Measurements from ENCODE around the gene LIPT1.
A peak's percentile ranks its signal among the peaks of the same experiment; 100 is the strongest.

The LIPT1 gene

GRCh38 chr2:99141110-99142108 is 13.4 kb upstream of the LIPT1 start, which contains the start of gene C2orf15:
TSS of gene C2orf15 (plus strand) at chr2:99141707. CDS start at chr2:99150559, 8,852 bp downstream.
- no peaks in the 10 kb centered on the region for H3K9me3 ChIP-seq (ENCODE audit: control insufficient read depth in 1 of 2, low read length in 2 of 2)
- H3K27ac ChIP-seq (ENCODE audit: low read length) = peak within 1 kb of the TSS; percentile 69
- H3K36me3 ChIP-seq (ENCODE audit: control insufficient read depth in 1 of 2, insufficient read depth in 2 of 2, low read length in 2 of 2) = no peaks in the 10 kb centered on the region
- peaks cover 0 to 5% of the 10 kb centered on the region in 2 donors for H3K4me1 ChIP-seq (ENCODE audit: control insufficient read depth in 1 of 2, insufficient read depth in 2 of 2, low read length in 2 of 2)
- no peaks in the 10 kb centered on the region for H3K27me3 ChIP-seq (ENCODE audit: low read depth, low read length)
- H3K4me3 ChIP-seq (ENCODE audit: low read depth in 1 of 2, low read length in 2 of 2) = peak within 1 kb of the TSS; percentile 87 to 97

GRCh38 chr2:99150706-99151105 is 4.1 kb upstream of the LIPT1 start:
- peaks cover 7 to 8% of the 10 kb centered on the region in 2 donors for H3K4me1 ChIP-seq (ENCODE audit: control insufficient read depth in 1 of 2, insufficient read depth in 2 of 2, low read length in 2 of 2)
- H3K9me3 ChIP-seq (ENCODE audit: control insufficient read depth in 1 of 2, low read length in 2 of 2) = no peaks in the 10 kb centered on the region
- no peak overlapping the region for H3K4me3 ChIP-seq (ENCODE audit: low read depth in 1 of 2, low read length in 2 of 2)
- H3K36me3 ChIP-seq (ENCODE audit: control insufficient read depth in 1 of 2, insufficient read depth in 2 of 2, low read length in 2 of 2) = no peaks in the 10 kb centered on the region
- H3K27me3 ChIP-seq (ENCODE audit: low read depth, low read length) = no peaks in the 10 kb centered on the region
- no peak overlapping the region for H3K27ac ChIP-seq (ENCODE audit: low read length)

GRCh38 chr2:99152199-99152895 is 2.4 kb upstream of the LIPT1 start:
- no peak overlapping the region for H3K4me3 ChIP-seq (ENCODE audit: low read depth in 1 of 2, low read length in 2 of 2)
- no peak overlapping the region for H3K27ac ChIP-seq (ENCODE audit: low read length)

GRCh38 chr2:99153921-99154604 is 704 bp upstream of the LIPT1 start:
- Histone ChIP-seq H3K4me3 (ENCODE audit: low read depth in 1 of 2, low read length in 2 of 2) (peak overlapping the region; percentile 76 to 87), H3K27me3 (ENCODE audit: low read depth, low read length) (no peaks in the 10 kb centered on the region), H3K36me3 (ENCODE audit: control insufficient read depth in 1 of 2, insufficient read depth in 2 of 2, low read length in 2 of 2) (peaks cover 0 to 11% of the 10 kb centered on the region in 2 donors), H3K9me3 (ENCODE audit: control insufficient read depth in 1 of 2, low read length in 2 of 2) (no peaks in the 10 kb centered on the region), H3K27ac (ENCODE audit: low read length) (peak overlapping the region; percentile 90), H3K4me1 (ENCODE audit: control insufficient read depth in 1 of 2, insufficient read depth in 2 of 2, low read length in 2 of 2) (peaks cover 7 to 11% of the 10 kb centered on the region in 2 donors)

More at GRCh38 chr2:99152199-99152895, 2.4 kb upstream of the LIPT1 start:
- peaks cover 7 to 11% of the 10 kb centered on the region in 2 donors for H3K4me1 ChIP-seq (ENCODE audit: control insufficient read depth in 1 of 2, insufficient read depth in 2 of 2, low read length in 2 of 2)
- H3K36me3 ChIP-seq (ENCODE audit: control insufficient read depth in 1 of 2, insufficient read depth in 2 of 2, low read length in 2 of 2) = peaks cover 0 to 6% of the 10 kb centered on the region in 2 donors
- H3K27me3 ChIP-seq (ENCODE audit: low read depth, low read length) = no peaks in the 10 kb centered on the region
- no peaks in the 10 kb centered on the region for H3K9me3 ChIP-seq (ENCODE audit: control insufficient read depth in 1 of 2, low read length in 2 of 2)

- Histone ChIP-seq H3K36me3 (ENCODE audit: control insufficient read depth in 1 of 2, insufficient read depth in 2 of 2, low read length in 2 of 2) (peaks cover 5 to 18% of the 10 kb centered on the region in 2 donors), H3K9me3 (ENCODE audit: control insufficient read depth in 1 of 2, low read length in 2 of 2) (no peaks in the 10 kb centered on the region), H3K27ac (ENCODE audit: low read length) (no peak overlapping the region), H3K4me3 (ENCODE audit: low read depth in 1 of 2, low read length in 2 of 2) (no peak overlapping the region), H3K4me1 (ENCODE audit: control insufficient read depth in 1 of 2, insufficient read depth in 2 of 2, low read length in 2 of 2) (peaks cover 7 to 11% of the 10 kb centered on the region in 2 donors), H3K27me3 (ENCODE audit: low read depth, low read length) (no peaks in the 10 kb centered on the region)
These were observed 2.1 kb downstream of the LIPT1 start for GRCh38 chr2:99156891-99157290.

GRCh38 chr2:99158599-99158998 is 3.8 kb downstream of the LIPT1 start:
- peaks cover 7 to 11% of the 10 kb centered on the region in 2 donors for H3K4me1 ChIP-seq (ENCODE audit: control insufficient read depth in 1 of 2, insufficient read depth in 2 of 2, low read length in 2 of 2)
- no peak overlapping the region for H3K27ac ChIP-seq (ENCODE audit: low read length)
- no peaks in the 10 kb centered on the region for H3K9me3 ChIP-seq (ENCODE audit: control insufficient read depth in 1 of 2, low read length in 2 of 2)
- no peaks in the 10 kb centered on the region for H3K27me3 ChIP-seq (ENCODE audit: low read depth, low read length)
- peaks cover 13 to 24% of the 10 kb centered on the region in 2 donors for H3K36me3 ChIP-seq (ENCODE audit: control insufficient read depth in 1 of 2, insufficient read depth in 2 of 2, low read length in 2 of 2)
- H3K4me3 ChIP-seq (ENCODE audit: low read depth in 1 of 2, low read length in 2 of 2) = no peak overlapping the region

GRCh38 chr2:99159594-99159993 is 4.8 kb downstream of the LIPT1 start:
- peaks cover 0 to 5% of the 10 kb centered on the region in 2 donors for H3K4me1 ChIP-seq (ENCODE audit: control insufficient read depth in 1 of 2, insufficient read depth in 2 of 2, low read length in 2 of 2)
- H3K9me3 ChIP-seq (ENCODE audit: control insufficient read depth in 1 of 2, low read length in 2 of 2) = no peaks in the 10 kb centered on the region
- peaks cover 13 to 25% of the 10 kb centered on the region in 2 donors for H3K36me3 ChIP-seq (ENCODE audit: control insufficient read depth in 1 of 2, insufficient read depth in 2 of 2, low read length in 2 of 2)
- no peak overlapping the region for H3K27ac ChIP-seq (ENCODE audit: low read length)
- no peak overlapping the region for H3K4me3 ChIP-seq (ENCODE audit: low read depth in 1 of 2, low read length in 2 of 2)
- H3K27me3 ChIP-seq (ENCODE audit: low read depth, low read length) = no peaks in the 10 kb centered on the region

GRCh38 chr2:99166218-99166617 is 11.5 kb downstream of the LIPT1 start:
- no peaks in the 10 kb centered on the region for H3K4me1 ChIP-seq (ENCODE audit: control insufficient read depth in 1 of 2, insufficient read depth in 2 of 2, low read length in 2 of 2)
- H3K36me3 ChIP-seq (ENCODE audit: control insufficient read depth in 1 of 2, insufficient read depth in 2 of 2, low read length in 2 of 2) = peaks cover 39 to 40% of the 10 kb centered on the region in 2 donors
- no peak overlapping the region for H3K4me3 ChIP-seq (ENCODE audit: low read depth in 1 of 2, low read length in 2 of 2)
- H3K27ac ChIP-seq (ENCODE audit: low read length) = no peak overlapping the region
- no peaks in the 10 kb centered on the region for H3K27me3 ChIP-seq (ENCODE audit: low read depth, low read length)
- no peaks in the 10 kb centered on the region for H3K9me3 ChIP-seq (ENCODE audit: control insufficient read depth in 1 of 2, low read length in 2 of 2)

GRCh38 chr2:99169534-99169933 is 14.8 kb downstream of the LIPT1 start:
- no peak overlapping the region for H3K27ac ChIP-seq (ENCODE audit: low read length)
- no peaks in the 10 kb centered on the region for H3K9me3 ChIP-seq (ENCODE audit: control insufficient read depth in 1 of 2, low read length in 2 of 2)
- peaks cover 47 to 49% of the 10 kb centered on the region in 2 donors for H3K36me3 ChIP-seq (ENCODE audit: control insufficient read depth in 1 of 2, insufficient read depth in 2 of 2, low read length in 2 of 2)
- no peak overlapping the region for H3K4me3 ChIP-seq (ENCODE audit: low read depth in 1 of 2, low read length in 2 of 2)
- H3K4me1 ChIP-seq (ENCODE audit: control insufficient read depth in 1 of 2, insufficient read depth in 2 of 2, low read length in 2 of 2) = no peaks in the 10 kb centered on the region
- H3K27me3 ChIP-seq (ENCODE audit: low read depth, low read length) = no peaks in the 10 kb centered on the region

GRCh38 chr2:99171377-99172140 is 16.8 kb downstream of the LIPT1 start:
- no peaks in the 10 kb centered on the region for H3K27me3 ChIP-seq (ENCODE audit: low read depth, low read length)
- H3K4me1 ChIP-seq (ENCODE audit: control insufficient read depth in 1 of 2, insufficient read depth in 2 of 2, low read length in 2 of 2) = no peaks in the 10 kb centered on the region
- no peaks in the 10 kb centered on the region for H3K9me3 ChIP-seq (ENCODE audit: control insufficient read depth in 1 of 2, low read length in 2 of 2)
- no peak overlapping the region for H3K4me3 ChIP-seq (ENCODE audit: low read depth in 1 of 2, low read length in 2 of 2)
- peaks cover 39 to 41% of the 10 kb centered on the region in 2 donors for H3K36me3 ChIP-seq (ENCODE audit: control insufficient read depth in 1 of 2, insufficient read depth in 2 of 2, low read length in 2 of 2)
- no peak overlapping the region for H3K27ac ChIP-seq (ENCODE audit: low read length)
